Hypothalamus (tissue), 51 donors: ENCODE results near the gene KLHL40.
A peak's percentile ranks its signal among the peaks of the same experiment; 100 is the strongest.

Experiments used
- DNase-seq, 51 donors: peaks; one replicate each; lab custom pipeline; 2025; lab: John Stamatoyannopoulos, UW

KLHL40 gene

DNA sequence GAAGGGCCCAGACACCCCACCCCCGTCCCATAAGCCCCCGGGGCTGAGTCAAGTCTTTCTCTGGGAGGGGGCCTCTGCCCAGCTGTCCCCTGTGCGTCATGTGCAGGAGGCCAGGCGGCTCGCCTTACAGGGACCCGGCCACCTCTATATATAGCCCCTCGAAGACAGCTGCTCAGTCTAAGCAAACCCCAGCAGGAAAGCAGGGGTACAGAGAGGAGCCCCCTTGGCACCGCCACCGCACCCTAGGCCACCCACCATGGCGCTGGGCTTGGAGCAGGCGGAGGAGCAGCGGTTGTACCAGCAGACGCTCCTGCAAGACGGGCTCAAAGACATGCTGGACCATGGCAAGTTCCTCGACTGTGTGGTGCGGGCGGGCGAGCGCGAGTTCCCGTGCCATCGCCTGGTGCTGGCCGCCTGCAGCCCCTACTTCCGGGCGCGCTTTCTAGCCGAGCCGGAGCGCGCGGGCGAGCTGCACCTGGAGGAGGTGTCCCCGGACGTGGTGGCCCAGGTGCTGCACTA is at the start of gene KLHL40:
TSS of gene KLHL40 (plus strand) at position 175 of the 519 bp plus-strand sequence. CDS start at position 257, 82 bp downstream.
- no peak for DNase-seq

- DNase-seq, result no peak
Measured at GRCh38 chr3:42637001-42637400, 48.3 kb upstream of the KLHL40 start.

GRCh38 chr3:42638339-42638842 is 46.9 kb upstream of the KLHL40 start:
- no peak for DNase-seq

DNA sequence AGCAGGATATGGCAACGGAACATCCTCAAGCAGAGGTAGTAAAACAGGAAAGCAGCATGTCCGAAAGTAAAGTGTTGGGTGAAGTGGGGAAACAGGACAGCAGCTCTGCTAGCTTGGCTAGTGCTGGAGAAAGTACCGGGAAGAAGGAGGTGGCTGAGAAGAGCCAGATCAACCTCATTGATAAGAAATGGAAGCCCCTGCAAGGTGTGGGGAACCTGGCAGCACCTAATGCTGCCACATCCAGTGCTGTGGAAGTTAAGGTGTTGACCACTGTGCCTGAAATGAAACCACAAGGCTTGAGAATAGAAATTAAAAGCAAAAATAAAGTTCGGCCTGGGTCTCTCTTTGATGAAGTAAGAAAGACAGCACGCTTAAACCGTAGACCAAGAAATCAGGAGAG is 46.1 kb upstream of the KLHL40 start:
- DNase-seq, result no peak

GRCh38 chr3:42640129-42640528 is 45.2 kb upstream of the KLHL40 start:
- DNase-seq, result no peak

DNA sequence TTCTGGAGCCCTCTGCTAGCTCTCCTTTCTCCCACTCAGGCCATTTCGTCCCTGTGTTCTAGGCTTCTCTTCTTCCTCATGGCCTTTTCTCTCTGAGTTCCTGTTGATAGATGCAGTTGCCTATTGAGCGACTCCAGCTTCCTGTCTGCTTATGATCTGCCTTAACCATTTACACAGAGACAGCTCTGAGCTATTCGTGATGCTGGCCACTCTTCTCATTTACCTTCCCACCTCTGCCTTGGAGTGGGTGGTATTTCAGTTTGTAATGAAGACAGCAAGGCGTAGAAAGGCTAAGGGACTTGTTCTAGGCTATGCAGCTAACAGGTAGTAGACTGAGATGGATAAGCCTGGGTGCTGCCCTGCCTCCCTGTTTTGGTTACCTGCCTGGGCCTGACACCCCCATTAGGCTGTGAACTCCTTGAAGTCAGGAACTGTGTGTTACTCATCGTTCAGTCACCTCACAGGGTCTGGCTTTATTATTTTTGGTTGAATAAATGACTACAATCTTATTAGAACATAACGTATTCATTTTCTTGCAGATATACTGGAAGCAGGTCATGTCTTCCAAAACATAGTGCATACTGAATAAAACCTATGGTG is 44.5 kb upstream of the KLHL40 start:
- DNase-seq, result no peak

DNA sequence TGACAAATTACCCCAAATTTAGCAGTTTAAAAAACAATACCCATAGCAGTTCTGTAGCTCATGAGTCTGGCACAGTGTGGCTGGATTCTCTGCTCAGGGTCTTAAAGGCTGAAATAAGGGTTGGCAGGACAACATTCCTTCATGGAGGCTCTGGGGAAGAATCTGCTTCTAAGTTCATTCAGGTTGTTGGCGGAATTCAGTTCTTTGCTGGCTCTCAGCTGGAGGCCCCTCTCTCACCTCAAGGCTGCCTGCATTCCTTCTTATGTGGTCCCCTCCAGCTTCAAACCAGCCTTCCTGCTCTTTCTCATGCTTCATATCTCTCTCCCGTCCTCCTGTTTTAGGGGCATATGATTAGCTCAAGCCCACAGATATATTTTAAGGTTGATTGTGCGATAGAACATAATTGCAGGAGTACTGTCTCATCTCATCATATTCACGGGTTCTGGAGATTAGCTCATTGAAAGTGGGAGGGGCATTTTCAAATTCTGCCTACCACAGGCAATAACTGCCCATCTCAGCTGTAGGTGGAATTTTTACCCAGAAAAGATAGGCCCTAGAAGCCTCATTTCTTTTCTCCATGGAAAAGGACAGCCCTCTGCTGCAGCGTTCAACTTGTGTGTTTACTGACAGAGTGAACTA is 37.4 kb upstream of the KLHL40 start:
- DNase-seq, result no peak

GRCh38 chr3:42649006-42649405 is 36.3 kb upstream of the KLHL40 start:
- DNase-seq, result no peak

DNA sequence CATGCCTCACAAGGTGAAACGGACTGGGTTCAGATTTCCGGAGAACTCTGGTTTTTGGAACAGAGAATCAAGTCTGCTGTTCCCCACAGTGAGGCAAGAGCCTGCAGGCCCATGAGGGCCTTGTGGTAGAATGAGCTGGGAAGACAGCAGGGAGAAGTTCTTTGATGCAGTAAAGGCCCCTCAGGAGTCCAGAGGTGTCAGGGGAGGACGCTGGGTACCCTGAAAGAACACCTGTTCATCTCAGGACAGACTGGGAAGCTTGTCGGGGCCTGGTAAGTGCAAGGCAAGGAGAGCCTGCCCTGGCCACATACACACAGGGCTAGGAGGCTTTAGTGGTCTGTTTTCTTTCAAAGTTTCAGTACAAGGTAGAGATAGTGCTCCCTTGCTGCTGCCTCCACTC is 35.6 kb upstream of the KLHL40 start:
- no peak for DNase-seq

DNA sequence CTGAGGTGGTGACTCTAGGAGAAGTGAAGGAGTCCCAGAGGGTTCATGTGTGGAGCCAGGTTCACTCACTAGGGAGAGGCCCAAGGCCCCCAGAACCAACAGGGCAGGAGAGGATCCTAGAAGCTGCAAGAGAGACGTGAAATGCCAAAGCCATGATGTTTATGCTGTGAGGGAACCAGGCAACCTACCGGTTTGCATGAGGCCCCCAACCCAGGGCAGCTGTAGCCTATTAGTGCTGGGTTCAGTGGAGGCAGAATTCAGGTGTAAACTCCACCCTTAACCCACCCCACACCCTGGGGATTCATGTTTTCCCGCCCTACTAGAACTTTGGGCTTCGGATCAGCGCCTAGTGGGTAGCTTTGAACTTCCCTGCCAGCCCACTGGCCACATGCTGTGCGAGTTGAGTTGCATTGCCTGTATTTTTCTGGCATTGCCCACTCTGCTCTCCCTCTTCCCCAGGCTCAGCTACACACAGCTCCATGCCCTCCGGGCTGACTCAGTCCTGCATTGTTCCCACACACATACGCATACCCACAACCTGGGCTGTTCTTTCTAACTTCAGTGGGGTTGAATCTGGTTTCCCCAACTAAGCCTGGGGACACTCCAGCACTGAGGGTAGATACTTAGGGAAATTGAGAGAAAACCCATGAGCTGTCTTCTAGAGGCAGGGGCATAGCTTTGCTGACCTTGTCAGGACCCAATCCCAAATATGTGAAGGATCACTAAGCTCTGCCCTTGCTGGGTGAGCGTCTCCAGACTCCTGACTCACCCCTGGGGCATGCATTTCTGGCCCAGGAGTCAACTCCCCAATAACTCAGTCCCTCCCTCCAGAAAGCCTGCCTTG is 33.9 kb upstream of the KLHL40 start:
- DNase-seq, result peak in 3 of 51 donors; percentile 25 to 59 (median 42)

GRCh38 chr3:42652251-42652610 is 33.1 kb upstream of the KLHL40 start:
- peak in 1 of 51 donors; percentile 59 for DNase-seq

GRCh38 chr3:42652611-42653302 is 32.6 kb upstream of the KLHL40 start:
- peak in 16 of 51 donors; percentile 33 to 74 (median 56) for DNase-seq

- peak in 3 of 51 donors; percentile 40 to 73 (median 46) for DNase-seq
Measured at GRCh38 chr3:42653303-42653559, 32.1 kb upstream of the KLHL40 start.

DNA sequence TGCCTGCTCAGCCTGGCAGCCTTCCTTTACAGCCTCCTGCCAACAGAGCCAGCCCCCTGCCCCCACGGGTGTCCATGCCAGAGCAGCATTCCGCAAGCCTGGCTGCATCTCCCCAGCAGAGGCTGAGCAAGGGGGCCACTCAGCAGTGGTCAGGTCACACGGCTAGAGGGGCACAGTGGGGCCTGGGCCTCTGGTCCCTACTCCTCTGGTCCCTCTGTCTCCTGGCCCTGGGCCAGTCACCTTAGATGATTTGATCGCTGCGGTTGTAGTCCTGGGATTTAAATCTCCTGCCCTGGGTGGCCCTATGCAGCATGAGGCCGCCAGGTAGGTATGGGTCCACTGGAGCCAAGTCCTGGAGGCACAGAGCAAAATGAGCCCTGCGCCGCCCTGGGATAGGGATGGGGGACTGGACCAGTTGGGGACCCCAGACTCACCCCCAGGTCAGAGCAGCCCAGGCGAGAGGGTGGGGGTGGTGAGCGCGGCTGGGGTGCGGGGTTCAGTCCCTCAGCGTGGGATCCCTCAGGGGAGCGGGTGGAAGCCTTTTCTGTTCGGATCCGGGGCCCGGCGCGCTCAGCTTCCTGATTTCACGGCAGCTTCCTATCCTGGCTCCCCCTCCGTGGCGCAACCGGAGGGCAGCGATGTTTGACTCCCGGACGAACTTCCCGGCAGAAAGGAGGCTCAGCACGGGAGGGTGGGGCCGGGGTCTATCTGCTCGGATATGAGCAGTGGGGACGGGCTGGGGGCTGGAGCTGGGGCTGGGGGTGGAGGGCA is 31.6 kb upstream of the KLHL40 start, which contains the start of gene ZBTB47:
TSS of gene ZBTB47 (plus strand) at position 138 of the 771 bp plus-strand sequence. CDS start 4,659 bp downstream, outside the sequence.
- DNase-seq, result peak in 33 of 51 donors; percentile 38 to 83 (median 63)

DNA sequence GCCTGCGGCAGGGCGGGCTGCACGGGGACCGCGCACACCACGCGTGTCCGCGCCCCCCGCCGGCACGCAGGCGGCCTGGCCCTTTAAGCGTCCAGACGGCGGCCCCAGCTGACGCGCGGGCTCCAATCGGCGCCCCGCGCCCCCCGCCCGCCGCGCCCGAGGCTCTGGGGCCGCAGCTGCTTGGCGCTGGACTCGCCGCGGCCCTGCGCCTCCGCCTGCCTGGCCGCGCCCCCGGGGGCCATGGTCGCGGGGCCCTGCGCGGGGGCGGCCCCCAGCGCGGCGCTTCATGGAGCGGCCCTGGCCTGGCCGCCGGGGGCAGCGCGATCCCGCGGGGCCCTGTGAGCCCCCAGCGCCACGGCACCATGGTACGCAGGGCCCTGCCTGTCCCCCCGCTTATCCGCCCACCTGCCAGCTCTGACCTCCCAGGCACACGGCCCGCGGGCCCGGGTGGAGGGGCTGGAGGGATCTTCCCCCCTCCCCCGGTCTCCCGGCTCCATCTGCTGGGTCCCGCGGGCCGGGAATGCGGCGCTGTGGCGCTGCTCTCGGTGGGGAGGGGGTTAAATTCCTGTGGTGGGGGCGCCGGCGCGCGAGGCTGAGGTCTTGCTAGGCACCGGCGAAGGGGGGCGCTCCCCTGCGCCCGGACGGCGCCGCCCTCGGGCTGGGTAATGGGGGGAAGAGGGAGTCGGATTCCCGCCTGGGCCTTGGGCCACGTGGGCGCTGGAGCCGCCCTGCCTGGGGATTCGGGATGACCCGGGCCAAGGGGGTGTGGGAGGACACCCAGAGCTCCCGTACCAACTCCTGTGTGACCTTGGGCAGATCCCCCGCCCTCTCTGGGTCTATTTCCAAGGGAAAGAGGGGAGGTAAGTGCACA is 30.8 kb upstream of the KLHL40 start:
- peak in 39 of 51 donors; percentile 42 to 85 (median 64) for DNase-seq

DNA sequence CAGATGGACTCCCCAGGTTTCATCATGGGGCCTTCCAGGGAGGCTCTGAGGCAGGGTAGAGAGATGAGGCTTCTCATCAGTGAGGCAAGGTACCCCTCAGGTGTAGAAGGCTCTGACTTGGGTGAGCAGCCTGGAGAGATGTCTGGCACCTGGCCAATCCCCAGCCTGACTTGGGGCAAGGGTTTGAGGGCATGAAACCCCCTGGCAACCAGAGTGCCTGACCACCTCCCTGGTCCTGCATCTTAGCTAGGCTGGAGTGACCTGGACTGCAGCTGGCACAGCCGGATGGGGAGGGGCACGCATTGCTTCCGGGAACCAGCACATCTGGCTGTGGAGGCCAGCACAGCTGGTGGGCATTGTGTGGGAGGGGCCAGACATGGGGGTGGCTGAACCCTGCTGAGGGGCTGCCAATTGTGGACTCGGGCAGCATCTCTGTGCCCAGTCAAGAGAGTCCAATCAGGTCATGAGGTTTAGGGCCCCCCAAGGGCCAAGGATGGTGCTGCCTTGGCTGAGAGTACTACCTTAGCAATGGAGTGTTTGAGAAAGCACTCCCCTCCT is 29.9 kb upstream of the KLHL40 start:
- peak in 13 of 51 donors; percentile 31 to 67 (median 50) for DNase-seq

GRCh38 chr3:42655980-42656679 is 29.2 kb upstream of the KLHL40 start:
- DNase-seq, result peak in 2 of 51 donors; percentile 25 to 51
